ENCODE data around the gene CHIC2. TPM values are rescaled to one million over a fixed set of nuclear protein-coding genes. Genes with fewer than 3 reads are reported as not detected.
"Not testable (repeated sequence)": the region's sequence is repeated elsewhere in the genome, so short reads cannot be mapped to it uniquely, and the experiment has no call there.

The CHIC2 gene
- polyA plus RNA-seq (51.8 and 58.5 TPM in 2 replicates), polyA minus RNA-seq (64.5 and 67.7 TPM in 2 replicates)

DNA sequence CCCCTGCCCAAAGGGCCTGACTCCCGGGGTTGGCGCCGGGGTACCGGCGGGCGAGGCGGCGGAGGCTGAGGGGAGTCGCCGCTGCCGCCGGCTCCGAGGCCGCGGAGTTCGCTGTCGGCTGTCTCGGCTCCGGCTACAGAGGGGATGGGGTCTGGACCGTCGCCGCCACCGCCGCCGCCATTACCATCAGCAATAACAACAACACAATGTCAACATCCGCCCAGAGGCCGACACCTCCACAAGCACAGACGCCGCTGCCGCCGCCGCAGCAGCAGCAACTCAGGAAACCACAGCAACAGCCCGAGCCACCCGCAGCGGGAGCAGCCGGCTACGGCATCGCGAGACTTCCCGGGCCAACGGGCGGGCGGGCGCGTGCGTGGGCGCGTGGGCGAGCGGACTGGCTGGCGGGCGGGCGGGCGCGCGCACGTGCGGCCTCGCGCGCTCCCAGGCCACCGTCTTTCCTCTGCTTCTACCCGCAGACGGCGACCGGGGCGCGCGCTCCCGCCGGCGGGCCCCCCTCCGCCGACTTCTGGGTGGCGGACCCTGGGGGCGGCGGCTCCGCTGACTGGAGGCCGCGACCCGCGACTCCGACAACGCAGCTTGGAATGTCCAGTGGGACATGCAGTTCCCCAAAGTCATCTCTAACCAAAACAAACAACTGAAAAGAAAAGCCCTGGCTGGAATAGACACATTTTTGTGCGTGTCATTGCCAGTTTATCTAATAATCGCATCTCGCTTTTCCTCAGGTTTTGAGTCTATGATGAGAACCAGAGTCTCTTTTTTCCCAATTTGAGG lies at the start of gene CHIC2:
Gene CHIC2 (minus strand): TSS at position 289 of the 795 bp plus-strand sequence. CDS start 305 bp downstream, outside the sequence.
- no peaks in the 10 kb centered on the region for H3K9me2 ChIP-seq (ENCODE audit: insufficient read depth, low read length)
- peak within 1 kb of the TSS; percentile 63 for H2AFZ ChIP-seq (ENCODE audit: low read depth, low read length)
- no peaks in the 10 kb centered on the region for H3K27me3 ChIP-seq (ENCODE audit: insufficient read depth, low read depth, low read length)
- H3F3A ChIP-seq (ENCODE audit: insufficient read depth, low read length, poor library complexity, severe bottlenecking) = no peaks in the 10 kb centered on the region
- peak; percentile 98 for TF ChIP-seq POLR2AphosphoS5 (IDR thresholded peaks at IDR 0.05)
- TF ChIP-seq SMC3 (conservative IDR thresholded peaks at IDR 0.05; ENCODE audit: poor library complexity) = peak; percentile 37
- peak; percentile 42 for TF ChIP-seq RAD21 (conservative IDR thresholded peaks at IDR 0.05)
- peak; percentile 80 for TF ChIP-seq MXI1 (conservative IDR thresholded peaks at IDR 0.05; ENCODE audit: poor library complexity, severe bottlenecking)
- peak; percentile 29 for TF ChIP-seq CTCF (IDR thresholded peaks at IDR 0.05; ENCODE audit: poor library complexity, severe bottlenecking)
- peak; percentile 88 for TF ChIP-seq TAF1 (IDR thresholded peaks at IDR 0.05; ENCODE audit: low read depth)
- TF ChIP-seq, protein P1, sequence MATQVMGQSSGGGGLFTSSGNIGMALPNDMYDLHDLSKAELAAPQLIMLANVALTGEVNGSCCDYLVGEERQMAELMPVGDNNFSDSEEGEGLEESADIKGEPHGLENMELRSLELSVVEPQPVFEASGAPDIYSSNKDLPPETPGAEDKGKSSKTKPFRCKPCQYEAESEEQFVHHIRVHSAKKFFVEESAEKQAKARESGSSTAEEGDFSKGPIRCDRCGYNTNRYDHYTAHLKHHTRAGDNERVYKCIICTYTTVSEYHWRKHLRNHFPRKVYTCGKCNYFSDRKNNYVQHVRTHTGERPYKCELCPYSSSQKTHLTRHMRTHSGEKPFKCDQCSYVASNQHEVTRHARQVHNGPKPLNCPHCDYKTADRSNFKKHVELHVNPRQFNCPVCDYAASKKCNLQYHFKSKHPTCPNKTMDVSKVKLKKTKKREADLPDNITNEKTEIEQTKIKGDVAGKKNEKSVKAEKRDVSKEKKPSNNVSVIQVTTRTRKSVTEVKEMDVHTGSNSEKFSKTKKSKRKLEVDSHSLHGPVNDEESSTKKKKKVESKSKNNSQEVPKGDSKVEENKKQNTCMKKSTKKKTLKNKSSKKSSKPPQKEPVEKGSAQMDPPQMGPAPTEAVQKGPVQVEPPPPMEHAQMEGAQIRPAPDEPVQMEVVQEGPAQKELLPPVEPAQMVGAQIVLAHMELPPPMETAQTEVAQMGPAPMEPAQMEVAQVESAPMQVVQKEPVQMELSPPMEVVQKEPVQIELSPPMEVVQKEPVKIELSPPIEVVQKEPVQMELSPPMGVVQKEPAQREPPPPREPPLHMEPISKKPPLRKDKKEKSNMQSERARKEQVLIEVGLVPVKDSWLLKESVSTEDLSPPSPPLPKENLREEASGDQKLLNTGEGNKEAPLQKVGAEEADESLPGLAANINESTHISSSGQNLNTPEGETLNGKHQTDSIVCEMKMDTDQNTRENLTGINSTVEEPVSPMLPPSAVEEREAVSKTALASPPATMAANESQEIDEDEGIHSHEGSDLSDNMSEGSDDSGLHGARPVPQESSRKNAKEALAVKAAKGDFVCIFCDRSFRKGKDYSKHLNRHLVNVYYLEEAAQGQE (IDR thresholded peaks at IDR 0.05; ENCODE audit: borderline replicate concordance) = peak; percentile 85
- TF ChIP-seq EP300 (conservative IDR thresholded peaks at IDR 0.05; ENCODE audit: poor library complexity, severe bottlenecking) = peak; percentile 68
- TF ChIP-seq EZH2 (IDR thresholded peaks at IDR 0.05; ENCODE audit: borderline replicate concordance, insufficient read depth, low read length, poor library complexity, severe bottlenecking) = no peak
- H3K79me2 ChIP-seq (replicated peaks; ENCODE audit: insufficient read depth, low read length) = peaks cover 44% of the 10 kb centered on the region
- H3K27ac ChIP-seq (ENCODE audit: low read length) = peak within 1 kb of the TSS; percentile 85
- peak within 1 kb of the TSS; percentile 95 for H3K4me3 ChIP-seq (ENCODE audit: low read length)
- peak within 1 kb of the TSS; percentile 94 for H3K9ac ChIP-seq (ENCODE audit: low read length)
- peak within 1 kb of the TSS; percentile 99 for H3K4me2 ChIP-seq (ENCODE audit: low read length)
- H4K20me1 ChIP-seq (ENCODE audit: insufficient read depth) = no peaks in the 10 kb centered on the region
- H3K36me3 ChIP-seq (ENCODE audit: insufficient read depth, low read length) = no peaks in the 10 kb centered on the region
- no peaks in the 10 kb centered on the region for H3K9me3 ChIP-seq (ENCODE audit: low read length)

- H3K4me2 ChIP-seq (ENCODE audit: low read length); H3K36me3 ChIP-seq (ENCODE audit: insufficient read depth, low read length); H2AFZ ChIP-seq (ENCODE audit: low read depth, low read length); H3K4me3 ChIP-seq (ENCODE audit: low read length); H3K79me2 ChIP-seq (replicated peaks; ENCODE audit: insufficient read depth, low read length); H4K20me1 ChIP-seq (ENCODE audit: insufficient read depth); H3K9ac ChIP-seq (ENCODE audit: low read length); H3K27ac ChIP-seq (ENCODE audit: low read length); H3K9me2 ChIP-seq (ENCODE audit: insufficient read depth, low read length); H3K9me3 ChIP-seq (ENCODE audit: low read length): not testable (repeated sequence)
- Histone ChIP-seq H3F3A (ENCODE audit: insufficient read depth, low read length, poor library complexity, severe bottlenecking) (peaks cover 10% of the 10 kb centered on the region), H3K27me3 (ENCODE audit: insufficient read depth, low read depth, low read length) (peaks cover 20% of the 10 kb centered on the region)
Measured at GRCh38 chr4:54113206-54113605, 48.8 kb upstream of the CHIC2 start.
